ENCODE results near the gene LRRN2. TPM values are rescaled to one million over a fixed set of nuclear protein-coding genes. Genes with fewer than 3 reads are reported as not detected.

Gene LRRN2
- total RNA-seq, 1 donor from 2014 or later = not detected

- DNase-seq = no peak
- ATAC-seq (ENCODE audit: low read depth) = no peak
- Mint-ChIP-seq H3K27ac (no peak overlapping the region), H3K9me3 (no peaks in the 10 kb centered on the region), H3K27me3 (peaks cover 30% of the 10 kb centered on the region), H3K36me3 (ENCODE audit: low read depth) (no peaks in the 10 kb centered on the region), H3K4me1 (peaks cover 35% of the 10 kb centered on the region), H3K4me3 (no peak overlapping the region)
- intact Hi-C loops (cut with micrococcal nuclease) = no loop called here
- CTCF ChIA-PET = no interaction called here
- TF ChIP-seq CTCF (IDR thresholded peaks at IDR 0.05) = no peak
- POLR2A ChIA-PET = no interaction called here
These were observed 26.6 kb upstream of the LRRN2 start for GRCh38 chr1:204711947-204712701.

GRCh38 chr1:204711103-204711946, 25.8 kb upstream of the LRRN2 start:
- H3K4me1 Mint-ChIP-seq = peaks cover 35% of the 10 kb centered on the region
- no peak for DNase-seq
- intact Hi-C loops (cut with micrococcal nuclease) = no loop called here
- peaks cover 31% of the 10 kb centered on the region for H3K27me3 Mint-ChIP-seq
- H3K36me3 Mint-ChIP-seq (ENCODE audit: low read depth) = no peaks in the 10 kb centered on the region
- H3K9me3 Mint-ChIP-seq = no peaks in the 10 kb centered on the region
- no peak for TF ChIP-seq CTCF (IDR thresholded peaks at IDR 0.05)
- ChIA-PET POLR2A (no interaction called here), CTCF (no interaction called here)
- ATAC-seq (ENCODE audit: low read depth) = no peak
- no peak overlapping the region for H3K27ac Mint-ChIP-seq
- H3K4me3 Mint-ChIP-seq = no peak overlapping the region

- peaks cover 29% of the 10 kb centered on the region for H3K4me1 Mint-ChIP-seq
- no peak for DNase-seq
- TF ChIP-seq CTCF (IDR thresholded peaks at IDR 0.05) = no peak
- ChIA-PET CTCF (no interaction called here), POLR2A (no interaction called here)
- peaks cover 36% of the 10 kb centered on the region for H3K27me3 Mint-ChIP-seq
- H3K27ac Mint-ChIP-seq = no peak overlapping the region
- no peak overlapping the region for H3K4me3 Mint-ChIP-seq
- intact Hi-C loops (cut with micrococcal nuclease) = no loop called here
- no peaks in the 10 kb centered on the region for H3K36me3 Mint-ChIP-seq (ENCODE audit: low read depth)
- no peak for ATAC-seq (ENCODE audit: low read depth)
- no peaks in the 10 kb centered on the region for H3K9me3 Mint-ChIP-seq
These were observed 24.7 kb upstream of the LRRN2 start for GRCh38 chr1:204709960-204710912.

GRCh38 chr1:204709021-204709420, 23.5 kb upstream of the LRRN2 start:
- H3K27ac Mint-ChIP-seq = no peak overlapping the region
- H3K36me3 Mint-ChIP-seq (ENCODE audit: low read depth) = no peaks in the 10 kb centered on the region
- DNase-seq (no peak), ATAC-seq (ENCODE audit: low read depth) (no peak)
- ChIA-PET CTCF (no interaction called here), POLR2A (no interaction called here)
- TF ChIP-seq CTCF (IDR thresholded peaks at IDR 0.05) = no peak
- intact Hi-C loops (cut with micrococcal nuclease) = no loop called here
- no peak overlapping the region for H3K4me3 Mint-ChIP-seq
- no peaks in the 10 kb centered on the region for H3K9me3 Mint-ChIP-seq
- H3K27me3 Mint-ChIP-seq = peaks cover 36% of the 10 kb centered on the region
- H3K4me1 Mint-ChIP-seq = peaks cover 17% of the 10 kb centered on the region
